HepG2 (cell line): ENCODE results near the gene RGS7. TPM values are rescaled to one million over a fixed set of nuclear protein-coding genes. Genes with fewer than 3 reads are reported as not detected.

Experiments
- ATAC-seq: fragments of 200-7000 bp; cut with Tn5 transposase; 3 replicates; pipeline ENCODE4 v1.9.1; 2020; ENCODE audit warnings: mild to moderate bottlenecking, moderate library complexity
- BruUV-seq: library from RNA; stranded (reverse); fragments of 400-500 nt; replicated peaks from 2 replicates; lab custom pipeline; 2021; lab: Mats Ljungman, UMichigan
- CTCF ChIA-PET: fragments of 300-600 bp; formaldehyde crosslinking; extraction: SDS; loops from one replicate; lab custom pipeline; 2021; ENCODE audit warnings: low total read pairs, inconsistent platforms, low intra/inter-chr PET ratio; lab: Yijun Ruan, JAX
- POLR2A ChIA-PET: fragments of 350-600 bp; sonication (Branson Sonifier 250); formaldehyde crosslinking; loops from one replicate; lab custom pipeline; 2020; ENCODE audit warnings: antibody characterized with exemption, inconsistent platforms; lab: Yijun Ruan, JAX
- DNase-seq: peaks from one replicate; pipeline ENCODE4 v3.0.0-alpha.2; 2015; ENCODE audit warnings: low spot score
- FAIRE-seq: peaks from 3 replicates; lab custom pipeline; 2011; peaks lifted over from hg19 to GRCh38; lab: Jason Lieb, UNC
- H2AFZ ChIP-seq: one replicate; pipeline ENCODE4 v1.6.1; 2011; ENCODE audit warnings: low read length, inconsistent platforms
- H3K27ac ChIP-seq: fragments of 300-600 bp; 3 replicates; pipeline ENCODE4 v1.8.0; 2011; ENCODE audit warnings: mixed run types, mild to moderate bottlenecking, mixed read lengths, low read length, inconsistent platforms; ENCODE audit not compliant: insufficient read depth; ENCODE audit errors: extremely low read length
- H3K27me3 ChIP-seq, 2 experiments: fragments of 200-600 bp in 1 of 2; 2 replicates in 1 of 2; 3 replicates in 1 of 2; pipeline versions ENCODE4 v1.6.0 to v1.8.0; 2011; ENCODE audit warnings: low read length in 2 of 2, mild to moderate bottlenecking in 2 of 2, moderate library complexity in 2 of 2, inconsistent platforms in 1 of 2; ENCODE audit not compliant: insufficient read depth in 2 of 2, control insufficient read depth in 1 of 2
- H3K36me3 ChIP-seq, 2 experiments: fragments of 200-600 bp in 1 of 2; replicated peaks in 1 of 2; 2 replicates in 1 of 2; 3 replicates in 1 of 2; pipeline versions ENCODE4 v1.5.1 to v1.8.0; 2011; ENCODE audit warnings: low read length in 2 of 2, inconsistent platforms in 1 of 2; ENCODE audit not compliant: insufficient read depth in 2 of 2, control insufficient read depth in 1 of 2
- H3K4me1 ChIP-seq: 2 replicates; pipeline ENCODE4 v1.5.1; 2012; ENCODE audit warnings: low read length, inconsistent platforms; ENCODE audit not compliant: insufficient read depth
- H3K4me2 ChIP-seq: 2 replicates; pipeline ENCODE4 v1.6.0; 2011; ENCODE audit warnings: low read depth, low read length, inconsistent platforms
- H3K4me3 ChIP-seq, 3 experiments: fragments of 200-600 bp in 1 of 3; sonication (generic), shearing (Covaris generic) in 1 of 3; replicated peaks in 1 of 3; 2 replicates each; pipeline ENCODE4 v1.5.1; 2011 to 2016; ENCODE audit warnings: low read length in 3 of 3, inconsistent platforms in 2 of 3, low read depth in 2 of 3, mild to moderate bottlenecking in 2 of 3, control low read depth in 1 of 3, mixed read lengths in 1 of 3; ENCODE audit not compliant: insufficient read depth in 1 of 3
- H3K79me2 ChIP-seq: one replicate; pipeline ENCODE4 v1.6.1; 2011; ENCODE audit warnings: low read length, inconsistent platforms; ENCODE audit not compliant: insufficient read depth
- H3K9ac ChIP-seq: 2 replicates; pipeline ENCODE4 v1.6.0; 2011; ENCODE audit warnings: mild to moderate bottlenecking, low read depth, low read length, inconsistent platforms; ENCODE audit not compliant: insufficient read depth
- H3K9me3 ChIP-seq: 2 replicates; pipeline ENCODE4 v1.5.1; 2012; ENCODE audit warnings: mild to moderate bottlenecking, low read length
- H4K20me1 ChIP-seq: 2 replicates; pipeline ENCODE4 v1.6.0; 2011; ENCODE audit warnings: inconsistent platforms, mild to moderate bottlenecking, low read length, moderate library complexity; ENCODE audit not compliant: insufficient read depth
- AKNA ChIP-seq: sonication (generic); formaldehyde crosslinking; IDR thresholded peaks from 2 replicates; pipeline ENCODE4 v1.4.0; 2020; ENCODE audit warnings: missing genetic modification reagents, borderline replicate concordance
- ATF2 ChIP-seq: sonication (generic); formaldehyde crosslinking; IDR thresholded peaks from 2 replicates; pipeline ENCODE4 v1.4.0; 2020; ENCODE audit warnings: missing genetic modification reagents
- MAFK ChIP-seq, 2 experiments: IDR thresholded peaks in 1 of 2; conservative IDR thresholded peaks in 1 of 2; 2 replicates each; pipeline ENCODE4 v1.6.1; 2011; ENCODE audit warnings: improper control_type of control experiment in 2 of 2, low read length in 2 of 2
- SALL2 ChIP-seq: sonication (generic); formaldehyde crosslinking; IDR thresholded peaks from 2 replicates; pipeline ENCODE4 v1.8.1; 2023; ENCODE audit warnings: mild to moderate bottlenecking, missing genetic modification reagents, inconsistent platforms
- SP5 ChIP-seq: IDR thresholded peaks from 2 replicates; pipeline ENCODE4 v1.6.1; 2016; ENCODE audit warnings: low read depth, borderline replicate concordance
- TRAFD1 ChIP-seq: sonication (generic); formaldehyde crosslinking; IDR thresholded peaks from 2 replicates; pipeline ENCODE4 v1.5.1; 2020; ENCODE audit warnings: missing genetic modification reagents, mild to moderate bottlenecking, borderline replicate concordance
- ZBTB4 ChIP-seq: sonication (generic); formaldehyde crosslinking; IDR thresholded peaks from 2 replicates; pipeline ENCODE4 v1.4.0; 2020; ENCODE audit warnings: missing genetic modification reagents, mild to moderate bottlenecking, borderline replicate concordance
- ZNF136 ChIP-seq: sonication (generic); formaldehyde crosslinking; IDR thresholded peaks from 2 replicates; pipeline ENCODE4 v1.8.1; 2022; ENCODE audit warnings: low read depth, mild to moderate bottlenecking, moderate library complexity, missing genetic modification reagents
- ZNF383 ChIP-seq: sonication (generic); formaldehyde crosslinking; IDR thresholded peaks from 2 replicates; pipeline ENCODE4 v1.4.0; 2020; ENCODE audit warnings: missing genetic modification reagents, mild to moderate bottlenecking, borderline replicate concordance
- ZNF614 ChIP-seq: IDR thresholded peaks from 2 replicates; pipeline ENCODE4 v1.6.1; 2018; ENCODE audit warnings: missing biosample characterization, missing genetic modification reagents, inconsistent platforms, borderline replicate concordance
- ZSCAN20 ChIP-seq: sonication (generic); formaldehyde crosslinking; IDR thresholded peaks from 2 replicates; pipeline ENCODE4 v1.4.0; 2020; ENCODE audit warnings: missing genetic modification reagents, mild to moderate bottlenecking, borderline replicate concordance
- WGBS: methylation state at CpG from one replicate; pipeline ENCODE4 v1.1.6; 2017; ENCODE audit warnings: low lambda C conversion rate; 5-methylcytosine and 5-hydroxymethylcytosine counted together
- in situ Hi-C: cut with HindIII; loops from 2 replicates; pipeline ENCODE4 v1.10.0; 2017; ENCODE audit warnings: low pct_unique_long_range_greater_than_20kb; ENCODE audit not compliant: extremely low pct_ligation_motif_present
- intact Hi-C: fragments of 100-400 bp; cut with micrococcal nuclease; formaldehyde crosslinking; loops from one replicate; pipeline ENCODE4 v1.10.0; 2022; ENCODE audit not compliant: unreplicated experiment
- polyA plus RNA-seq, 8 experiments: library from polyadenylated mRNA; depleted of rRNA in 3 of 8; stranded (reverse) in 7 of 8; unstranded in 1 of 8; fragments of >200 nt; fragmentation: Illumina TruSeq in 4 of 8; extraction: Trizol in 4 of 8; gene quantifications; 2 replicates each; pipeline versions ENCODE4 v1.2.1 to v1.2.3, GENCODE V29; 2011 to 2016; ENCODE audit warnings: low read depth in 4 of 8, missing spikeins in 1 of 8, mixed read lengths in 1 of 8; ENCODE audit not compliant: insufficient read depth in 1 of 8
- total RNA-seq, 5 experiments: library from RNA; depleted of rRNA; stranded (reverse); fragments of >200 nt; fragmentation: Illumina TruSeq; extraction: Trizol; gene quantifications; 2 replicates each; pipeline ENCODE4 v1.2.3, GENCODE V29; 2016; ENCODE audit warnings: low read depth in 1 of 5

Gene RGS7
- total and polyA plus RNA-seq, 2 of the 13 experiments (the other 11 are each of a cell fraction or from before 2014, with no cell fraction given): not detected

GRCh38 chr1:241083285-241083684 lies 273.7 kb downstream of the RGS7 start (continued):
- TF ChIP-seq ZBTB4 (CRISPR knock-in tag) (no peak), ZNF383 (CRISPR knock-in tag) (no peak), ATF2 (CRISPR knock-in tag) (no peak), ZNF136 (CRISPR knock-in tag) (no peak)
- TF ChIP-seq, all 625 proteins: peak for 0

GRCh38 chr1:241081473-241081872 lies 275.5 kb downstream of the RGS7 start:
- Histone ChIP-seq H3K9ac (no peak overlapping the region), H3K27me3 (no peaks in the 10 kb centered on the region), H3K27ac (no peak overlapping the region), H3K4me3 (no peak overlapping the region), H3K36me3 (no peaks in the 10 kb centered on the region), H3K4me1 (no peaks in the 10 kb centered on the region), H4K20me1 (no peaks in the 10 kb centered on the region), H3K79me2 (no peaks in the 10 kb centered on the region), H2AFZ (no peak overlapping the region), H3K9me3 (no peaks in the 10 kb centered on the region), H3K4me2 (no peak overlapping the region)
- no TSS peak for BruUV-seq
- ChIA-PET POLR2A (no interaction called here), CTCF (no interaction called here)
- ATAC-seq: no peak
- 0% methylated on average over 2 of the region's 2 CpGs for WGBS
- in situ Hi-C loops (no loop called here), intact Hi-C loops (no loop called here)
- DNase-seq: no peak
- FAIRE-seq: no peak
- TF ChIP-seq SALL2 (no peak), MAFK (conservative IDR thresholded peaks at IDR 0.05 in 1 of 2, IDR thresholded peaks at IDR 0.05 in 1 of 2; ENCODE audit: low read length in 2 of 2) (no peak), TRAFD1 (CRISPR knock-in tag) (no peak), AKNA (CRISPR knock-in tag) (no peak), SP5 (CRISPR knock-in tag) (no peak), ZSCAN20 (CRISPR knock-in tag) (no peak), ZNF614 (CRISPR knock-in tag) (no peak)
